HEK293T (cell line): ENCODE data around the gene ARHGAP21.

ENCODE experiments used
- CTCF ChIA-PET: fragments of 350-600 bp; formaldehyde crosslinking; extraction: SDS; loops from one replicate; lab custom pipeline; 2021; ENCODE audit warnings: antibody characterized with exemption, inconsistent platforms; lab: Yijun Ruan, JAX
- POLR2A ChIA-PET: fragments of 350-600 bp; formaldehyde crosslinking; extraction: SDS; loops from one replicate; lab custom pipeline; 2020; ENCODE audit warnings: antibody characterized with exemption, inconsistent platforms; lab: Yijun Ruan, JAX
- DNase-seq: peaks from one replicate; pipeline ENCODE4 v3.0.0; 2012; ENCODE audit warnings: mixed read lengths; ENCODE audit errors: extremely low spot score
- ARNT ChIP-seq: fragments of 450-650 bp; IDR thresholded peaks from 2 replicates; pipeline ENCODE4 v1.6.1; 2017; ENCODE audit warnings: mild to moderate bottlenecking
- BHLHE40 ChIP-seq: fragments of 450-650 bp; IDR thresholded peaks from 2 replicates; pipeline ENCODE4 v1.6.1; 2016; ENCODE audit warnings: mild to moderate bottlenecking, moderate library complexity, borderline replicate concordance
- CTBP1 ChIP-seq: fragments of 450-650 bp; IDR thresholded peaks from 2 replicates; pipeline ENCODE4 v1.6.1; 2016; ENCODE audit warnings: borderline replicate concordance
- ELF4 ChIP-seq: fragments of 450-650 bp; IDR thresholded peaks from 2 replicates; pipeline ENCODE4 v1.6.1; 2017; ENCODE audit warnings: antibody characterized with exemption
- FOXA1 ChIP-seq: fragments of 450-650 bp; IDR thresholded peaks from 2 replicates; pipeline ENCODE4 v1.6.1; 2016; ENCODE audit warnings: mild to moderate bottlenecking
- FOXK2 ChIP-seq: fragments of 450-650 bp; IDR thresholded peaks from 2 replicates; pipeline ENCODE4 v1.6.1; 2016; ENCODE audit warnings: mild to moderate bottlenecking
- FOXM1 ChIP-seq: fragments of 450-650 bp; IDR thresholded peaks from 2 replicates; pipeline ENCODE4 v1.6.1; 2017; ENCODE audit warnings: mild to moderate bottlenecking, borderline replicate concordance
- HDGF ChIP-seq: fragments of 450-650 bp; IDR thresholded peaks from 2 replicates; pipeline ENCODE4 v1.6.1; 2017; ENCODE audit warnings: antibody characterized with exemption, borderline replicate concordance
- L3MBTL2 ChIP-seq: fragments of 450-650 bp; conservative IDR thresholded peaks from 2 replicates; pipeline ENCODE4 v1.6.1; 2016; ENCODE audit warnings: mild to moderate bottlenecking
- LEF1 ChIP-seq: fragments of 450-650 bp; IDR thresholded peaks from 2 replicates; pipeline ENCODE4 v1.6.1; 2017; ENCODE audit warnings: mild to moderate bottlenecking, borderline replicate concordance
- NFRKB ChIP-seq: fragments of 450-650 bp; IDR thresholded peaks from 2 replicates; pipeline ENCODE4 v1.6.1; 2016; ENCODE audit warnings: mild to moderate bottlenecking, moderate library complexity
- PKNOX1 ChIP-seq: fragments of 450-650 bp; IDR thresholded peaks from 2 replicates; pipeline ENCODE4 v1.6.1; 2016
- SP1 ChIP-seq: fragments of 450-650 bp; IDR thresholded peaks from 2 replicates; pipeline ENCODE4 v1.6.1; 2017
- SUZ12 ChIP-seq: fragments of 450-650 bp; IDR thresholded peaks from 2 replicates; pipeline ENCODE4 v1.6.1; 2016; ENCODE audit warnings: mild to moderate bottlenecking
- TARDBP ChIP-seq: fragments of 450-650 bp; IDR thresholded peaks from 2 replicates; pipeline ENCODE4 v1.6.1; 2016
- ZNF384 ChIP-seq: fragments of 450-650 bp; IDR thresholded peaks from 2 replicates; pipeline ENCODE4 v1.6.1; 2016

The ARHGAP21 gene

GRCh38 chr10:24756283-24756682 lies 32.6 kb upstream of the ARHGAP21 start:
- no peak for TF ChIP-seq CTBP1
- no peak for TF ChIP-seq LEF1
- no peak for TF ChIP-seq HDGF
- ChIA-PET CTCF (no interaction called here), POLR2A (no interaction called here)
- no peak for DNase-seq

- no peak for DNase-seq
- TF ChIP-seq NFRKB (no peak), ARNT (no peak), ELF4 (no peak), ZNF384 (no peak), SUZ12 (no peak), TARDBP (no peak), CTBP1 (no peak), L3MBTL2 (no peak), HDGF (no peak), PKNOX1 (no peak), FOXK2 (no peak), LEF1 (no peak), BHLHE40 (no peak)
- ChIA-PET CTCF (no interaction called here), POLR2A (no interaction called here)
Observed at GRCh38 chr10:24751716-24752115, 28.0 kb upstream of the ARHGAP21 start.

GRCh38 chr10:24750695-24751094 lies 27.0 kb upstream of the ARHGAP21 start:
- no peak for DNase-seq
- TF ChIP-seq BHLHE40 (no peak), CTBP1 (no peak), FOXK2 (no peak), L3MBTL2 (no peak), PKNOX1 (no peak), FOXA1 (no peak), ARNT (no peak), TARDBP (no peak), FOXM1 (no peak), NFRKB (no peak), HDGF (no peak), SUZ12 (no peak), ELF4 (no peak)
- POLR2A ChIA-PET = no interaction called here
- CTCF ChIA-PET = no interaction called here

GRCh38 chr10:24748214-24748613 lies 24.5 kb upstream of the ARHGAP21 start:
- DNase-seq = no peak
- POLR2A ChIA-PET = no interaction called here
- CTCF ChIA-PET = no interaction called here
- no peak for TF ChIP-seq FOXK2
- TF ChIP-seq ZNF384 = no peak
- no peak for TF ChIP-seq SP1
- TF ChIP-seq FOXA1 = no peak

- DNase-seq = no peak
- ChIA-PET CTCF (no interaction called here), POLR2A (no interaction called here)
- TF ChIP-seq TARDBP = no peak
- TF ChIP-seq CTBP1 = no peak
- no peak for TF ChIP-seq L3MBTL2
- no peak for TF ChIP-seq SUZ12
- TF ChIP-seq BHLHE40 = no peak
- no peak for TF ChIP-seq ELF4
- TF ChIP-seq ARNT = no peak
- no peak for TF ChIP-seq LEF1
- no peak for TF ChIP-seq ZNF384
- TF ChIP-seq HDGF = no peak
- TF ChIP-seq FOXK2 = no peak
- TF ChIP-seq FOXA1 = no peak
- no peak for TF ChIP-seq NFRKB
- TF ChIP-seq FOXM1 = no peak
- TF ChIP-seq SP1 = no peak
- no peak for TF ChIP-seq PKNOX1
Observed at GRCh38 chr10:24744946-24745345, 21.3 kb upstream of the ARHGAP21 start.

- no peak for DNase-seq
- ChIA-PET POLR2A (no interaction called here), CTCF (no interaction called here)
- TF ChIP-seq SP1 = no peak
- TF ChIP-seq TARDBP = no peak
- TF ChIP-seq FOXK2 = no peak
- TF ChIP-seq FOXM1 = no peak
- TF ChIP-seq L3MBTL2 = no peak
- no peak for TF ChIP-seq ZNF384
- TF ChIP-seq BHLHE40 = no peak
- TF ChIP-seq CTBP1 = no peak
- no peak for TF ChIP-seq FOXA1
- TF ChIP-seq NFRKB = no peak
- TF ChIP-seq ELF4 = no peak
- no peak for TF ChIP-seq LEF1
- TF ChIP-seq PKNOX1 = no peak
- TF ChIP-seq SUZ12 = no peak
- TF ChIP-seq HDGF = no peak
- no peak for TF ChIP-seq ARNT
Observed at GRCh38 chr10:24740714-24741113, 17.0 kb upstream of the ARHGAP21 start.
